ENCODE measurements around the gene MAGI1.

MAGI1 gene

DNA sequence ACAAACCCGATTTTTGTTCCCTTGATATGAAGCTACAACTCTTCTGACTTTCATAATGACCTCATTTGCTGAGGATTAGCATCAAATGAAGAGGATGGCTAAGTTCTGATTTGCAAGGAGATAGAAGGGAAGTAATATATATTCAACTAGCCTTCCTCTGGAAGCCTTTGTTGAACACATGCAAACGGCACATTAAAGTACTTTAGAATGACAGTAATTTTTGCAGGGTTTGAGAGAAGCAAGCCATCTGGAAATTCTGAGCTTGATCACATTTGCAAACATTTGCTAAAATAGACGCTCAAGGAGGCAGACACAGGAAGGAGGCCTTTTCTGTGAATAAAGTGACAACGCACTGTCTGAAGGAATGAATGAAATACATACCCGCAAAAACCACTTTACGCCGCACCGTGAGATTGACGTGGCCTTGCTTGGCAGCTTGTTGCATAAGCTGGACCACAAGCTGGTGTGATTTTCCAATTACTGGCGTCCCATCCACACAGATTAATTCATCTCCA, 657.2 kb downstream of the MAGI1 start:
- DNase-seq, result no peak

- no peak for DNase-seq
These were observed 659.5 kb downstream of the MAGI1 start for GRCh38 chr3:65379223-65379622.

DNA sequence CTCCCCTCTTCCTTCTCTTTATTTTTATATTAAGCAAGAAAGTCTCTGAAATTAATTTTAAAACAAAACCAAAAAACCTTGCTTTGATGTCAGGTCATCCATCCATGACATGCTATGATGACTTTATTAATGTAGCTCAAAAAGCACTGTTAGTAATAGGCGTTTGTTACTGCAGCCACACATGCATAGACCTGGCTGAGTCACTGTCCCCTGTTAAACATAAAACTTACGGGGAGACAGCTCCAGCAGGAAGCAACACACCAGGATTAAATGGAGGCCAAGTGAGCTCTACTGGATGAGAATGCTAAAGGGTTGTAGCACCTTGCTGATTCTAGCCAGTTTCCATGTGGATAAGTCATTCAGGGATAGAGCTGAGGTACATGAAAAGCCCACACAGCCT, 661.1 kb downstream of the MAGI1 start:
- DNase-seq, result no peak

DNA sequence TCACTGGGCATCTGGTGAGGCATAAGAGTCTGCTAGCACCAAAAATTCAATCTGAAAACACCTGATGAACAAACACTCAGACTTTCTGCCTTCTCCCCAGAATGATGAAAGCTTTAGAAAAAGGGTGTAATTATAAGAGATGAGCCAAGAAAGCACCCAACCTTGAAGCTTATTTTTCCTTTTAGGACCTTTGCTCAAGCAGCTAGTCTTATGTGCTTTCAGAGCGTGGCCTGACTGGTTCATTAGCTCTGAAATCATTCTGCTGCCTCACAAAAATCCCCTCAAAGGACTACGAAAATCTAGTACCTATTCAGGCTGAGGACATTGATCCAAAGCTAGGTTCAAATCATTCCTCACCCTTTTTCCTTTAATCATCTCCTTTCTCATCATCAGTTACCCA, 662.3 kb downstream of the MAGI1 start:
- no peak for DNase-seq

- DNase-seq, result no peak
These were observed 667.7 kb downstream of the MAGI1 start for GRCh38 chr3:65371053-65371452.

DNA sequence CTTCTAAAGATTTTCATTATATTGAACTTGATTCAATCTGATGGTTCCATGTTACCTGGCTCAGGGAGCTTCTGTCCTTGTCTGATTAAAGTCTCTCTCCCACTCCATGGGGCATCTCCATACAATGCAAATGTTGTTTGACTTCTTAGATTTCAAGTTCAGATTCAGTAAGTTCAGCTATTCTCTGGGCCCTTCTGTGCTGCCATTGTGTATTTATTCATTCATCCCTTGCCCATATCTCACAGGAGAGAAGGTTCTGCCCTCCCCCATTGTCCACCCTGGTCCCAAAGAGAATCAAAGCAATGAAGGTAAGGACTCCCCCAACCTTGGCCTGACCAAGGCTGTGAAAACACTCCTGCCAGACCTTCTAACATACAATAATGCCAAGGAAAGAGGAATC, 669.9 kb downstream of the MAGI1 start:
- no peak for DNase-seq

GRCh38 chr3:65362688-65363087, 676.0 kb downstream of the MAGI1 start:
- no peak for DNase-seq

DNA sequence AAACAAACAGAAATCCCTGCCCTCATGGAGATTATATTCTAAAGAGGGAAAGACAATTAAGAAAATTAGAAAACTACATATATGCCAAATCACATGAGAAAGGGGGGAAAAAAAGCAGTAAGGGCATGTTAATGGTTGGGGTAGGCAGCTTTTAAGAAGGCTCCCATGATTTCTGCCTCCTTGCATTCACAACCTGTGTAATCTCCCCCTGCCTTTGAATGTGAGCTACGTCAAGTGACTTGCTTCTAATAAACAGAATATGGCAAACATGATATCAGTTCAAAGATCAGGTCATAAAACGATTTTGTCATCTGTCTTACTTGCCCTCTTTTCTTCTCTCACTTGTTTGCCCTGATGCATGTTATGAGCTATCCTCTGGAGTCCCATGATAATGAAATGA, 677.3 kb downstream of the MAGI1 start:
- DNase-seq, result no peak

DNA sequence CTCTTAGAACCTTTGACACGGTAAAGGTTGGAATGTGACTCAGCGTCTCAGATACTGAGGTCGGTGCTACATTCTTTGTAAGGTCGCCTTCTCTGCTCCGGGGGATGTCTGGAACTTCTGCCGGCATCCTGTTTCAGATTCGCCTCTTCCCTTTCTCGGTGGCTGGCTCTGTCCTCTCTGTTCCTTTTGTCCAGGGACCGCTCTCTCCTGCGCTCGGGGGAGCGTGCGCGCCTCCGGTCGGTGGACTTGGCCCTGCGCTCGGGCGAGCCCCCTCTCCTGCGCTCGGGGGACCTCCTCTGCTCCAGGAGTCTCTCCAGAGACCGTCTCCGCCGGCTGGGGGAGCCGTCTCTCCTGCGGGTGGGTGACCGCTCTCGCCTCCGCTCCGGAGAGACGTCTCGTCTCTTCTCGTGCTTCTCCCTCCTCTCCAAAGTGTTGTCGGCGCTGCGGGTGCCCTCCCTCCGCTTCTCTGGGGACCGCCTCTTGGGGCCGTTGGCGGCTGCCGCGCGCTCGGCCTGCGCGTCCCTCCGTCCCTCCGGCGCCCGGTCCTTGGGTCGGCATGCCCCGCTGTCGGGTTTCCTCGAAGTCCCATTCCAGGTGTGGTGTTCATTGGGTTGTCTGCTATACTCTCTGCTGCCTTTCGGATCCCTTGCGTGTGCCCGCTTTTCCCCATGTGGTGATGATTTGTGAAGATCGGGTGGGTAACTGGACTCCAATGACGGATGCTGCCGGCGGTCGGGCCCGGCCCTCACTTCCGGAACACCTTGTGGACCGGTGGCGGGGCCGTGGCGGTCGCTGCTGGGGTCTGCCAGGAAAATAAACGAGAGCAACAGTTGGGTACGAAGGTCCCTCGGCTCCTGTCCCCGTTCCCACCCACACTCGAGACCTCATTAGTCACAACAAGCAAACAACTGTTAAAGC, 682.1 kb downstream of the MAGI1 start:
- no peak for DNase-seq

DNA sequence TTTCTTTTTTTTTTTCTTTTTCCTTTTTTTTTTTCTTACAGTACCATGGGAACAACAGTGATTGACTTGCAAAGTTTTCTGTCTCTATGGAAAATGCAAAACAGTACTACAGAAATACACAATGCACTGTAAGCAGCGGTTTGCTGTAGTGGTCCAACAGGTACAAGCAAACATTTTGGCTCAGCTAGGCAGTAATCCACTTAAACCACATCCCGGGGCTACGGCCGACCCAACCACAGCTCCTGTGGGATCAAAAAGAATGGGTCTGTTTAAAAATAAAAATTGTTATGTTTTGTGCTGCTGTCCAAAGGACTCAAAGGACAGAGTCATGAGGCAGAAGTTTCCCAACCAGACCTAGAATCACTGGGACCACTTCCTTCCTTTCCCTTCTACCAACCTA, 683.8 kb downstream of the MAGI1 start:
- DNase-seq, result no peak

GRCh38 chr3:65352951-65353350, 685.8 kb downstream of the MAGI1 start:
- no peak for DNase-seq

DNA sequence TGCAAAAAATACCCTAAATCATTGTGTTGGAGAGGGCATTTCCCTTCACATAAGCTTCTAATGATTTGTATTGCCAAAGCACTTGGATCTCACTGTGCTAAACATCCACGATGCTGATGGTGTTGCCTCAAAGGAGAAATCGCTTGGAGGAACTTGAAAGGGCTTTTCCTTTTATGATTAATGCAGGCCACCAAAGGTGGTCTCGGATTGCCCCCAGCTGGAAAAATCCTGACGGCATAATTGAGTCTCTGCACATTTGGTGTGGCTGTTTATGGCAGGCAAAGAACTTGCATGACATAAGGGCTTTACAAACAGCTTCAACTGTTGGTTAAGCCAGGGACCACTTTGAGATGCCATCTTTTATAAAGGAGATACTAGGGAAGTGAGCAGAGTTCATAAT, 687.0 kb downstream of the MAGI1 start:
- no peak for DNase-seq

DNA sequence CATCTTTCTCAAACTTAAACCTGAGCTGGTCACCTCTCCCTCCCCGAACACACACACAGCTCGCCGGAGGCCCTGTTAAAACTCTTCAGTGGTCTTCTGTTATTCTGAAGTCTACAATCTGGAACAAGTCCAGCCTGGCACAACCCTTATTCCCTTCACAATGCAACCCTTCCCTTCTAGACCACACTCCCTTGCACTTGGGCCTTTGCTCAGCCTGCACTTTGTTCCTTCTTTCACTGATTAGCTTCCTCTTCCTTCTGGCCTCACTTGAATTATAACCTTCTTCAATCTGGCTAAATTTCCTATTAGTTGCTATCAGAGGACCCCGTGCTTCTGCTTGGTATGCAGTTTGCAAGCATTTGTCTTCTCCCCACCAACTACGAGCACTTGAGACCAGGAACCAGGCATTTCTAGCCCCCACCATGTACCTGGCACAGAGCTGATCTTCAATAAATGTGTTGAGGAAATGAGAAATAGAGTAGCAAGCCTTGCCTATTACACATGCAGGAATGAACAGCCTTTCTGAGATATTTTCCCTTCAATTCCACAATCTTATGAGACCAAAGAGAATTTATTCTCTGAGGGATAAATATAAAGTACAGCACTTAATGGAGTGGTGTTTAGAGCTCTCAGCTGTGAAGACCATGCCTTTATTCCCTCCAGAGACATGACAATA, 687.8 kb downstream of the MAGI1 start:
- no peak for DNase-seq

- DNase-seq, result no peak
These were observed 690.2 kb downstream of the MAGI1 start for GRCh38 chr3:65348398-65348995.

GRCh38 chr3:65347166-65347565, 691.6 kb downstream of the MAGI1 start:
- DNase-seq, result no peak

DNA sequence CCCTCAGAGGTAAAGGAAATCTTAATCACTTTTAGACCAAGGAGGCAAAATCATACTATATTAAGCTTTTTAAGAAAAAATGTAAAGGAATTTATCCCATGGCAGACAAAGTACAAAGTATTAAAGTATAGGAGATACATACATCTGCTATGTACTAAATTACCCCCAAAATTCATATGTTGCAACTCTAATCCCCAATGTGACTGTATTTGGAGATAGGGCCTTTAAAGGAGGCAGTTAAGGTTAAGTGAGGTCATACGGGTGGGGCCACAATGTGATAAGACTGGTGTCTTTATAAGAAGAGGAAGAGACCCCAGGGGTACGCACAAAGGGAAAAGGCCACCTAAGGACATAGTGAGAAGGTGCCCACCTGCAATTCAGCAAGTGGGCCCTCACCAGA, 693.9 kb downstream of the MAGI1 start:
- no peak for DNase-seq

GRCh38 chr3:65344444-65344843, 694.3 kb downstream of the MAGI1 start:
- no peak for DNase-seq

DNA sequence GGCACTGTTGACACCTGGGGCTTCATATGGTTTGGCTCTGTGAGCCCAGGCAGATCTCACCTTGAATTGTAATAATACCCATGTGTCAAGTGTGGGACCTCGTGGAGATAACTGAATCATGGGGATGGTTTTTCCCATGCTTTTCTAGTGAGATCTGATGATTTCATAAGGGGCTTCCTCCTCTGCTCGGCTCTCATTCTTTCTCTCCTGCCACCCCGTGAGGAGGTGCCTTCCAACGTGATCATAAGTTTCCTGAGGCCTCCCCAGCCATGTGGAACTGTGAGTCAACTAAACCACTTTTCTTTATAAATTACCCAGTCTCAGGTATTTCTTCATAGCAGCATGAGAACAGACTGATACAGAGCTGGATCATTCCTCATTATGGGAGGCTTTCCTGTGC, 695.0 kb downstream of the MAGI1 start:
- DNase-seq, result no peak

DNA sequence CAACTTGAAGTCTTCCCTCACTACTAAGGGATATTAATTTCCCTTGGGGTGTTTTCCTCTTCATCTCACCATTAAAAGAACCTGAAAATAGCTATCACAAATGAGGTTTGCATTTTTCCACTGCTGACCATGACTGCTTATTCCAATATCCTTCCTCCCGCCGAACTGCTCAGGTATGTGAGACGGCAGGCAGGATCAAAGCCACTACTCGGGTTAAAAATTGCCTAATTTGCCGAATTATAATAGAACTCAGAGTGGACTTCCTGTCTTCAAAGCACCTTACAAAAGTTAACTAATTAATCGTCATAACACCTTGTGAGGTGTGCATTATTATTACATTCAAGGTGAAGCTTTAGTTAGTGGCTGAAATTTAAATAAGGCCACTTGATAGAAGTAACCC, 695.7 kb downstream of the MAGI1 start:
- DNase-seq, result no peak

DNA sequence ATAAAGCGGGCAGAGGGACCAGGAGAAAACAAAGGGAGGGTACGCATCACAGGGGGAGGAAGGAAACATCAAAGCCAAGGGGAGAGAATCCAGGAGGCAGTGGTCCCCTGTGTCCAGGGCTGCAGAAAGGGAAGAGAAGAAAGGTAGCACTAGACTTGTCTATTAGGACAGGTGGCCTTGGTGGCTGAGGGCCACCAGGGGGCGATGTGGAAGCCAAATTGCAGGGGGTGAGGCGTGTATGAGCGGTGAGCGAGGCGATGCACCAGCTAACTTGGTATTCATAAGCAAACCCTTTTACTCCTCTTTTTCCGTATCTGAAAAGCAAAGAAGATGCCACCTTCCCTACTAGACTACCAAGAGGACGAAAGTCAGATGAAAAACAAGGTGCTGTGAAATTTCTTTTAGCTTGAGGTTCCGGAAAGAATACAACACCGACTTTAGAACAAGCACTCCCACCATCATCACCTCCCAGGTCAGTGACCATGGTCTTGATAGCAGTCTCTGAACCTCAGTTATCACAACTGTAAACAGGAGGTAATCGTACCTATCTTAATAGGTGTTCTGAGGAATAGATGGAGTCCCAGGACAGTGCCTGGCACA, 696.5 kb downstream of the MAGI1 start:
- DNase-seq, result peak; percentile 1

- DNase-seq, result no peak
These were observed 699.5 kb downstream of the MAGI1 start for GRCh38 chr3:65339192-65339740.

DNA sequence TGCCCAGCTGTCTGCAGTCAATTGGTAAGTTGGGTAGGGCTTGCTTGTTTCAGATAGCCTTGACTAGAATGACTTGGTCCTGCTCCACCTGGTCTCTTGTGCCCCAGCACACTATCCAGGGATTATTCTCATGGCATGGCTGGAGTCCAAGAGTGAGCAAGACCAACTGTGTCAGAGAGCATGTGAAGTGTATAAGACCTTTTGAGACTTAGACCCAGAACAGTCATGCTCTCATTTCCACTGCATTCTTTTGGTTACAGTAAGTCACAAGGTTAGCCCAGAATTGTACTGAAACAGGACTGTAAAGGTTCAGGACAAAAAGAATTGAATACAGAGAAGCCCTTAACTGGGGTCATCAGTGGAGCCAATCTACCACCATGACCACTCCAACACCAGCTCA, 700.1 kb downstream of the MAGI1 start:
- no peak for DNase-seq

GRCh38 chr3:65335587-65335986, 703.1 kb downstream of the MAGI1 start:
- no peak for DNase-seq

Measured in NCI-H2171 treated with DMSO at 0.1 percent for 48 hours (cell line).